ENCODE results near the gene KIAA1191. TPM values are rescaled to one million over a fixed set of nuclear protein-coding genes. Genes with fewer than 3 reads are reported as not detected.

KIAA1191 gene
- total RNA-seq, 1 donor from 2014 or later: 56.6 TPM

- H3K27me3 Mint-ChIP-seq: no peaks in the 10 kb centered on the region
- peaks cover 47% of the 10 kb centered on the region for H3K36me3 Mint-ChIP-seq (ENCODE audit: low read depth)
- H3K4me3 Mint-ChIP-seq: no peak overlapping the region
- POLR2A ChIA-PET: no interaction called here
- intact Hi-C loops (cut with micrococcal nuclease): no loop called here
- H3K4me1 Mint-ChIP-seq: peaks cover 16% of the 10 kb centered on the region
- H3K27ac Mint-ChIP-seq: no peak overlapping the region
- H3K9me3 Mint-ChIP-seq: no peaks in the 10 kb centered on the region
- no peak for DNase-seq
- TF ChIP-seq CTCF (IDR thresholded peaks at IDR 0.05): no peak
- ATAC-seq (ENCODE audit: low read depth): no peak
- CTCF ChIA-PET: interaction anchor here (1.2 kb wide), 1 partner anchor 31 kb away, joined by 4 read pairs; the partner anchor contains the start of gene KIAA1191
These were observed 31.0 kb upstream of the KIAA1191 start for GRCh38 chr5:176392526-176392925.

- no peak overlapping the region for H3K27ac Mint-ChIP-seq
- no peak for TF ChIP-seq CTCF (IDR thresholded peaks at IDR 0.05)
- ChIA-PET POLR2A (interaction anchor here (0.6 kb wide), 1 partner anchor 250 kb away, joined by 5 read pairs; no protein-coding TSS in a partner anchor), CTCF (interaction anchor here (1.2 kb wide), 1 partner anchor 31 kb away, joined by 4 read pairs; the partner anchor contains the start of gene KIAA1191)
- no peaks in the 10 kb centered on the region for H3K27me3 Mint-ChIP-seq
- no peak for ATAC-seq (ENCODE audit: low read depth)
- intact Hi-C loops (cut with micrococcal nuclease): no loop called here
- peaks cover 22% of the 10 kb centered on the region for H3K4me1 Mint-ChIP-seq
- H3K9me3 Mint-ChIP-seq: no peaks in the 10 kb centered on the region
- no peak overlapping the region for H3K4me3 Mint-ChIP-seq
- peaks cover 49% of the 10 kb centered on the region for H3K36me3 Mint-ChIP-seq (ENCODE audit: low read depth)
- no peak for DNase-seq
These were observed 30.4 kb upstream of the KIAA1191 start for GRCh38 chr5:176391999-176392398.

- POLR2A ChIA-PET: interaction anchor here (0.6 to 1.2 kb wide), 2 partner anchors 30 to 250 kb away, joined by 5 to 6 read pairs; partner anchors contain the start of gene KIAA1191
- no peak overlapping the region for H3K4me3 Mint-ChIP-seq
- intact Hi-C loops (cut with micrococcal nuclease): no loop called here
These were observed 29.9 kb upstream of the KIAA1191 start for GRCh38 chr5:176391479-176391878.

GRCh38 chr5:176389135-176390123 lies 27.9 kb upstream of the KIAA1191 start:
- ATAC-seq (ENCODE audit: low read depth) (peak; percentile 33), DNase-seq (no peak)
- no peaks in the 10 kb centered on the region for H3K9me3 Mint-ChIP-seq
- POLR2A ChIA-PET: interaction anchor here (0.6 to 4.2 kb wide), 7 partner anchors 28 to 258 kb away, joined by 3 to 45 read pairs (median 7); partner anchors contain the start of genes FAF2, KIAA1191, RNF44 and TSPAN17
- peak overlapping the region; percentile 100 for H3K27ac Mint-ChIP-seq
- no peaks in the 10 kb centered on the region for H3K27me3 Mint-ChIP-seq
- peaks cover 70% of the 10 kb centered on the region for H3K36me3 Mint-ChIP-seq (ENCODE audit: low read depth)
- no peak for TF ChIP-seq CTCF (IDR thresholded peaks at IDR 0.05)
- CTCF ChIA-PET: interaction anchor here (0.7 to 1.3 kb wide), 3 partner anchors 28 to 58 kb away, joined by 3 to 4 read pairs (median 3); partner anchors contain the start of gene KIAA1191
- intact Hi-C loops (cut with micrococcal nuclease): loop anchor here (1.0 to 10.0 kb wide), 6 partner anchors 27 to 1038 kb away; partner anchors contain the start of genes CLTB, GRK6, LMAN2 and NSD1
- H3K4me3 Mint-ChIP-seq: peak overlapping the region; percentile 100
- peaks cover 30% of the 10 kb centered on the region for H3K4me1 Mint-ChIP-seq

More at GRCh38 chr5:176391479-176391878, 29.9 kb upstream of the KIAA1191 start:
- no peak for TF ChIP-seq CTCF (IDR thresholded peaks at IDR 0.05)
- peaks cover 27% of the 10 kb centered on the region for H3K4me1 Mint-ChIP-seq
- ATAC-seq (ENCODE audit: low read depth) (no peak), DNase-seq (no peak)
- peaks cover 50% of the 10 kb centered on the region for H3K36me3 Mint-ChIP-seq (ENCODE audit: low read depth)
- no peak overlapping the region for H3K27ac Mint-ChIP-seq
- no peaks in the 10 kb centered on the region for H3K27me3 Mint-ChIP-seq
- H3K9me3 Mint-ChIP-seq: no peaks in the 10 kb centered on the region
- CTCF ChIA-PET: interaction anchor here (1.2 kb wide), 1 partner anchor 30 kb away, joined by 4 read pairs; the partner anchor contains the start of gene KIAA1191
